SKM-1 (cell line): ENCODE results near the gene CD209.

Source experiments
- DNase-seq: peaks from one replicate; lab custom pipeline; 2025; ENCODE audit not compliant: unreplicated experiment; lab: John Stamatoyannopoulos, UW

The CD209 gene

DNA sequence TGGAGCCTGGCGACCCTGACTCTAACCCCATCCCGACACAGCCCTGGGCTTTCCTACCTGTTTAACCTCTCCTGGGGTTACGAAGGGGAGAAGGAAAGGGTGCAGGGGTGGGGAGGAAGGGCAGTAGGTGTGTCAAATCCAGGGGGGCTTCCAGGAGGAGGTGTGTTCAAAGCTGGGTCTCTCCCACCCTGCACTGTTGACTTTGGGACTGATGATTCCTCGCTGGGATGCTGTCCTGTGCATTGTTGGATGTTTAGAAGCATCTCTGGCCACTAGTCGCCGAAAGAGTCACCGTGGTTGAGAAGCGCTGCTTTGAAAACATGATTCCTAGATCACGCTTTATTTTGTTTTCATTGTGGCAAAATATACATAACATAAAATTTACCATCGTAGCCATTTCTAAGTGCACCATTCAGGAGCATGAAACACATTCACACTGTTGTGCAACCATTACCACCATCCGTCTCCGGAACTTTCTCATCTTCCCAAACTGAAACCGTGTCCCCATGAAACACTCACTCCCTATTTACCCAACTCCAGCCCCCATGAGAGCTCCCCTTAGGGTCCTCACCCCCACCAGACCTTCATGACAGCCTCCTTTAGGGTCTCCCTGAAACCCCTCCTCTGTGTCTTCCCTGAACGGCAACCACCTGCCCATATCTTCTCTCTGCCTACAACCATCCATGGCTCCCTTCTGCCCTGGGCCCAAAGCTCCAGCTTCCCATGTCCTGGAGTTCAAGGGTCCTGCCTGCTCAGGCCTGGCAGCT lies 41.0 kb downstream of the CD209 start:
- DNase-seq, result no peak

- DNase-seq, result peak; percentile 90
Measured at GRCh38 chr19:7705387-7706187, 41.7 kb downstream of the CD209 start.

DNA sequence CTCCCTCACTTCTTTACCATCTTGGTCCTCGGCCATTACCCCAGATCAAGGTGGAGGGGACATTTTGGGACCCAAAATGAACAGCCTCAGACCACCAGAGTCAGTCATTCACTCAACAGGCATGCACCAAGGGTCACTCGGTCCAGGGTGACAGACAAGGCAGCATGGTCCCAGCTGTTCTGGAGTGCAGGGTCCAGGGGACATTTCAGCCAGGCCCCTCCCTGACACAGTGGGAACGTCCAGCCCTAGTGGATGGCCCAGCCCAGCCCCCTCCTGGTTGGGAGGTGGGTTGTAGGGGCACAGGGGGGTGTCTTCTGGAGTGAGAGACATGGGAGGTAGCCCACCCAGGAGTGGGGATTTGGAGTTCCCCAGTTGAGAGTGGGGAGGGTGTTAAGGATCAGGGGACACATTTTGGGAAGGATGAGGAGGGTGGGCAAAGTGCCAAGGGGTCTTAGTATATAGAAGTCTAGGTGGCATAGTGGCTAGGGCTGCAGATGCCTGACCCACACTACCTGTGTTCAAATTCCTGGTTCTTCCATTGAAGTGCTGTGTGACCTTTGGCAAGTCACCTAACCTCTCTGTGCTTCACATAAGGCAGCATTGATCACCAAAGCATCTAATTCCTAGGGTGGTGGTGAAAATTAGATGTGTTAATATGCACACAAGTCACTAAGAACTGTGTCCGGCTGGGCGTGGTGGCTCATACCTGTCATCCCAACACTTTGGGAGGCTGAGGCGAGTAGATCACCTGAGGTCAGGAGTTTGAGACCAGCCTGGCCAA lies 42.9 kb downstream of the CD209 start:
- no peak for DNase-seq

DNA sequence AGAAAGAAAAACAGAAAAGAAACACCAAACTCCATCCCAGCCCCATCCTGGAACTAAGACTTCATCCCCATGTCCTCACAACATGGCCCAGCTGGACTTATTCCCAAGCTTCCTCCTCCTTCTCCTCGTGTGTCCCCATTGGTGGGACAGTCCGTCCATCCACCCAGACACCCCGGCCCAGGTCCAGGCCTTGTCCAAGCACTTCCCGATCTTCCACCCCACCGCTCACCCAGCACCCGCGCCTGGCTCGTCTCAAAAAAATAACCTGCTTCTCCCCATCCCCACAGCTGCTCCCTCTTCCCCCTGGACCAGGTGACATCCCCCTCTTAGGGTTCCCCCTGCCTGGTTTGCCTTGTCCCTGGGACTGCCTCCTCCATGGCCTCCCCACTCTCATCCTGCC lies 44.0 kb downstream of the CD209 start:
- no peak for DNase-seq

DNA sequence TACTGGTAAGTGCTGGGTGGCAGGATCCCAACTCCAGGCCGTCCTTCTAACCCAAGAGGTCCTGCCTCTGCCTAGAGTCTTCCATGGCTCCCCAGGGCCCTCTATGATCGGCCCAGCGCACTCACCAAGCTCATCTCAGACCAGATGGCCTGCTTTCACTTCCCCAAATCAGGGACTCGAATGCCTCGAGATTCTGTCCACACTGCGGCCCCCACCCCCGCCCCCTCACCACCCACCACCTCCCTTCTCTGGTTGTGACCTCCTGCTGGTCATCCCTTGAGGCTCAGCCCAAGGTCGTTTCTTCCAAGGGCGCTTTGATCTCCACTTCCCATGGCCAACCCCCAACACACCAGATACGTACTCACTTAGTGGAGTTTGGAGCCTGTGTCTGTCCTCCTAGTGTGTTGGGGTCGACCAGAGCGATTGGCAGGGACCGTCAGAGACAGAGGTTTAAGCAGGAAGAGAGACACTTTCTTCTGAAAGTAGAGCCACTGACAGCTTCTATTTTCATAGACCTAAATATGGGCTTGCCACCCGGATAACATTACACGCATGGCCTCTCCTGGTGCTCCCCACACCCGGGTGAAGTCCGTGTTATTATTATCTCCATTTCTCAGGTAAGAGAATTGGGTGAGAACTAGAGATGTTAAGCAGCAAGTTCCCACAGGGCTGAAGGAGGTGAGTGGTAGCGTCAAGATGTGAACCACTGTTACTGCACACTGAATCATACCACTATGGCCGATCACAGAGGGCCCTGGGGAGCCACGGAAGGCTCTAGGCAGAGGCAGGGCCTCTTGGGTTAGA lies 45.5 kb downstream of the CD209 start, which contains the start of gene FCER2:
FCER2 (minus strand) TSS at position 478 of the 804 bp plus-strand sequence. CDS start 2,371 bp downstream, outside the sequence.
- no peak for DNase-seq

DNA sequence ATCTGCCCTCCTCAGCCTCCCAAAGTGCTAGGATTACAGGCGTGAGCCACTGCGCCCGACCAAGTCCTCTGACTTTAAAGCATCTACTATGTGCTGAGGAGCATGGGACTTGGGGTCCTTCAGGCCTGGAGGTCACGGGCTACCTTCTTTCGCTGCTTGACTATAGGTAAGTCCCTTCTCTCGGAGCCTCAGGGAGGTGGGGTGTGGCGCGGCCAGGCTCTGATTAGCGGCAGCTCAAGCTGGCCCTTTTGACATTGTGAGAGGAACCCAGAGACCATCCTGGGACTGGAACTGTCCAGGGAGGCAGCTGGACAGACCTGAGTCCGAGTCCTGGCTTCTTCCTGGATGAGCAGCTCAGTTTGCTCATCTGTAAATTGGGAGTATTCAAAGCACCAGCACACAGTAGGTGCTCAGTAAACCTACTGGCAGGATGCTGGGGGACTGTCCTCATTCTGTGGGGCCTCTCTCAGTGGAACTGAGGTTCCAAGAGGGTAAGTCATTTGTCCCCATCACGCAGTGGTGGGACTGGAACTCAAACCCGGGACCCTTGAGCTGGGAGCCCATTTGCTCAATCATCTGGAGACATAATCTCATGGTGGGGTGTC lies 46.2 kb downstream of the CD209 start:
- DNase-seq, result no peak

DNA sequence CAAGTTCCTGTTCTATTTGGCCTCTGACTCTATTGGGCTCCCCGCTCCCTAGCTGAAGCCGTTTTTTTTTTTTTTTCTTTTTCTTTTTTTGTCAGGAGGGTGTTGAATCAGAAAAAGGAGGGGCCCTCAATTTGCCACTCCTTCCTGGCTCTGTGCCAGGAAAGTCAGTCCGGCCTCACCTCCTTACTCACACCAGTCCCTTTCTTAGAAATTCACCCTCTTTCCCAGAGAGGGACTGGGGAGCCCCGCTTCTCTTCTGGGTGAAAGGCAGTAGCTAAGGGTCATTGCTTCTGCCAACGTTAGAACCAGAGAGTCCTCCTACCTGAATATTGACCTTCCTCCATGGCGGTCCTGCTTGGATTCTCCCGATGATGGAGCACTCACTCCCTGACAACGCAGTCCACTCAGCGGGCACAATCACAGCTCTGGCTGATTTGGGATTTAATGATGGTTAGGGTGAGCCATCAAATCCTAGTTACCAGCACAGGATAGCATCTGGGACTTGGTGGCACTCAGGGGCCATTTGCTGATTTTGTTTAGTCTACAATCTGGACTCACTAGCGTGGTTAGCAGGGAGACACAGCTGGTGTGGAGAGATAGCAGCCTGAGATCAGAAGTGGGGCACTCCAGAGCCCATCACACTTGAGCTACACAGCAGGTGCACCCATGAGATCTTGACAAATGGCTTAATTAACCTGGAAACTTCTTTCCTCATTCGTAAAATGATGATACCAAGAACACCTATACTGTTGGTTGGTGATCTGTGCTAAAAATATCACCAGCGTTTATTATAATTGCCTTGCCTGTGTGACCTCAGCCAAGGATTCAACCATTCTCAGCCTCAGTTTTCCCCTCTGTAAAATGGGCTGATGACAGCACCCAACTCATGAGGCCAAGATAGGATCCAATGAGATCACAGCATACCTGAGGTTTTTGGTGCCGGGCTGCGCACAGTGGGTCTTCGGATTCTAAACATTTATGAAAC lies 47.6 kb downstream of the CD209 start:
- no peak for DNase-seq

GRCh38 chr19:7699003-7699402 lies 48.3 kb downstream of the CD209 start:
- DNase-seq, result no peak

DNA sequence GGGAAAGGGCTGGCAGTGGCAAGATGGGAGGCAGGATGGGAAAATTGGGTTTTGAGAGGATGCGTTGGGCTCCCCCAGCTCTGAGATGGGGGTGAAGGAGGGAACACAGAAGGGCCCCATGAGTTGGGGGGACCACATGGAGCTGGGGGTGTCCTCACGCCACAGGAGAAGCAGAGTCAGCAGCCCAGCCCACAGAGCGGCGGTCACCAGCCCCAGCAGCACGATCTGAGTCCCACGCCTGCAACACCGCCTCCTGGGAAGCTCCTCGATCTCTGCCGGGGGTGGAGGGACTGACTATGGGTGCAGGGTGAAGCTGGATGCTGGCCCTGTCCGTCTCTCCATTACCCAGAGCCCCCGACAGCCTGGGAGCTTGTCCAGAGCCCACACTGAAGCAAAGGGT lies 48.8 kb downstream of the CD209 start:
- no peak for DNase-seq

GRCh38 chr19:7697721-7698287 lies 49.5 kb downstream of the CD209 start:
- no peak for DNase-seq

DNA sequence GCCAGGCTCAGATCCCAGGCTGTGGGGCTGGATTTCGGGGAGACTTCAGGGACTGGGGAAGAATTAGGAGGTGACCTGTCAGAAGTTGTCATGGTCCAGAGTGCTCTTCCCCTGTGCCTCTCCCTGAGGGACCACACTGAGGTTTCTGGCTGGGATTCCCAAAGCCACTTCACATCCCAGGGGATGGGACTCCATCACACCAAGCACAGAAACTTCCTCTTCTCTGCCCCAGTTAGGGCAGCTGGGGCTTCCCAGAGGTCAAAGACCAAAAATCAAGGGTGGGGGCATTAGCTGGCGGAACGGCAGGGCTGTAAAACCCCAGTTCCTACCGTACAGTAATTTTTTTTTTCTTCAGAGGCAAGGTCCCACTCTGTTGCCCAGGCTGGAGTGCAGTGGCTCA lies 52.8 kb downstream of the CD209 start:
- no peak for DNase-seq

DNA sequence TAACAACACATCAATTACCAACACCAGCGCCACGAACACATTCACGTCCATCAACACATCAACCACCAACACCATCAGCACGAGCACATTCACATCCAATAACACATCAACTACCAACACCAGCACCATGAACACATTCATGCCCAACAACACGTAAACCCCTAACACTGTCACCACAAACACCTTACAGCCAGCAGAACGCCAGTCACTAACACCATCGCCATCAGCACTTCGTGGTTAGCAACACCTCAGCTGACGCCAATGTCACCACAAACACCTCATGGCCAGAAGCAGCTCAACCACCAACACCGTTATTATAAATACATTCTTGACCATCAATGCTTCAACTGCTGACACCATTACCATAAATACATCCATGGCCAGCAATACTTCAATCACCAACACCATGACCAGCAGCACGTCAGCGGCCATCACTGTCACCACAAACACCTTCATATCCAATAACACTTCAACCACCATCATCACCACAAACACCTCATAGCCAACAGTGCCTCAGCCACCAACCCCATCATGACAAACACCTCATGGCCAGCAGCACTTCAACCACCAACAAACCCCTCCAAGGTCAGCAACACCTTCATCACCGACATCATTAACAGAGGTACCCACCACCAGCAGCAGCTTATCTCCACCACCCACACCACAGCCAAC lies 54.8 kb downstream of the CD209 start:
- DNase-seq, result no peak

DNA sequence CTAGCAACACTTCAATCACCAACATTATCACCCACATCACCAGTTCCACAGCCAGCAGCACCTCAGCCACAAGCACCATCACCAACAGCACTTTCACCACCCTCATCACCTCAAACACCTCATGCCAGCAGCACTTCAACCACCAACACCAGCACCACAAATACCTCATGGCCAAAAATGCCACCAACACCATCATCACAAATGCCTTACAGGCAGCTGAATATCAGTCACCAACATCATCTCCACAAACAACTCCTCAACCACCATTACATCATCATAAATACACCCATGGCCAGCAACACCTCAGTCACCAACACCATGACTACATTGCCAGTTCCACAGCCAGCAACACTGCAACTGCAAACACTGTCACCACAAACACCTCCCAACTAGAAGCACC lies 55.8 kb downstream of the CD209 start:
- no peak for DNase-seq

- DNase-seq, result no peak
Measured at GRCh38 chr19:7690779-7691258, 56.5 kb downstream of the CD209 start.
